H9 (cell line): ENCODE measurements around the gene AHDC1. TPM values are rescaled to one million over a fixed set of nuclear protein-coding genes. Genes with fewer than 3 reads are reported as not detected.

Experiments used
- DNase-seq: peaks from one replicate; pipeline ENCODE4 v3.0.0-alpha.2; 2017
- H2AFZ ChIP-seq: one replicate; pipeline ENCODE4 v1.6.1; 2013; ENCODE audit warnings: mild to moderate bottlenecking, low read length, control low read depth, moderate library complexity
- H2AK5ac ChIP-seq: 2 replicates; pipeline ENCODE4 v1.6.1; 2013; ENCODE audit warnings: low read length, control low read depth, mixed read lengths; ENCODE audit not compliant: insufficient read length
- H2BK120ac ChIP-seq: one replicate; pipeline ENCODE4 v1.6.1; 2013; ENCODE audit warnings: low read depth, mild to moderate bottlenecking, low read length, control low read depth, inconsistent platforms; ENCODE audit not compliant: poor library complexity, severe bottlenecking
- H2BK12ac ChIP-seq: 2 replicates; pipeline ENCODE4 v1.6.1; 2013; ENCODE audit warnings: low read length, control low read depth, mixed read lengths, low read depth; ENCODE audit not compliant: insufficient read length
- H2BK15ac ChIP-seq: 2 replicates; pipeline ENCODE4 v1.6.1; 2013; ENCODE audit warnings: low read depth, low read length, control low read depth
- H2BK20ac ChIP-seq: one replicate; pipeline ENCODE4 v1.6.1; 2013; ENCODE audit warnings: low read depth, mild to moderate bottlenecking, low read length, control low read depth, inconsistent platforms; ENCODE audit not compliant: poor library complexity, severe bottlenecking
- H2BK5ac ChIP-seq: 2 replicates; pipeline ENCODE4 v1.6.1; 2013; ENCODE audit warnings: low read length, control low read depth, mixed read lengths; ENCODE audit not compliant: insufficient read length
- H3K14ac ChIP-seq: 2 replicates; pipeline ENCODE4 v1.6.1; 2013; ENCODE audit warnings: low read length, control low read depth; ENCODE audit not compliant: insufficient read depth
- H3K18ac ChIP-seq: 2 replicates; pipeline ENCODE4 v1.6.1; 2013; ENCODE audit warnings: low read depth, mild to moderate bottlenecking, mixed read lengths, low read length, control low read depth; ENCODE audit not compliant: insufficient read length
- H3K23ac ChIP-seq: 2 replicates; pipeline ENCODE4 v1.6.1; 2013; ENCODE audit warnings: low read length, control low read depth, mixed read lengths, low read depth; ENCODE audit not compliant: insufficient read length
- H3K23me2 ChIP-seq: 2 replicates; pipeline ENCODE4 v1.6.1; 2013; ENCODE audit warnings: low read depth, mild to moderate bottlenecking, mixed read lengths, low read length, control low read depth; ENCODE audit not compliant: insufficient read length, poor library complexity, severe bottlenecking
- H3K27ac ChIP-seq: 2 replicates; pipeline ENCODE4 v1.5.1; 2013; ENCODE audit warnings: low read length, control low read depth, mixed read lengths, low read depth; ENCODE audit not compliant: insufficient read length
- H3K27me3 ChIP-seq: 2 replicates; pipeline ENCODE4 v1.6.1; 2013; ENCODE audit warnings: low read length, control low read depth, inconsistent platforms; ENCODE audit not compliant: insufficient read depth
- H3K4ac ChIP-seq: 2 replicates; pipeline ENCODE4 v1.6.1; 2013; ENCODE audit warnings: low read depth, mild to moderate bottlenecking, control low read depth, inconsistent platforms, low read length, moderate library complexity
- H3K4me1 ChIP-seq: 2 replicates; pipeline ENCODE4 v1.6.1; 2013; ENCODE audit warnings: low read length, control low read depth, inconsistent platforms; ENCODE audit not compliant: insufficient read depth
- H3K4me2 ChIP-seq: 2 replicates; pipeline ENCODE4 v1.6.1; 2013; ENCODE audit warnings: low read length, control low read depth, mixed read lengths; ENCODE audit not compliant: insufficient read length, insufficient read depth
- H3K56ac ChIP-seq: 2 replicates; pipeline ENCODE4 v1.6.1; 2013; ENCODE audit warnings: low read depth, mild to moderate bottlenecking, mixed read lengths, low read length, control low read depth; ENCODE audit not compliant: insufficient read length
- H3K79me1 ChIP-seq: 2 replicates; pipeline ENCODE4 v1.6.1; 2013; ENCODE audit warnings: low read depth, mild to moderate bottlenecking, moderate library complexity, low read length, control low read depth, inconsistent platforms; ENCODE audit not compliant: insufficient read depth, poor library complexity, severe bottlenecking
- H3K79me2 ChIP-seq: 2 replicates; pipeline ENCODE4 v1.6.1; 2013; ENCODE audit warnings: low read length, control low read depth, inconsistent platforms; ENCODE audit not compliant: insufficient read depth
- H3K9ac ChIP-seq: 2 replicates; pipeline ENCODE4 v1.6.1; 2013; ENCODE audit warnings: low read length, control low read depth, mixed read lengths; ENCODE audit not compliant: insufficient read length; ENCODE audit errors: extremely low read depth
- H3K9me3 ChIP-seq: one replicate; pipeline ENCODE4 v1.6.1; 2013; ENCODE audit warnings: low read depth, low read length, inconsistent platforms; ENCODE audit not compliant: control insufficient read depth
- H3T11ph ChIP-seq: one replicate; pipeline ENCODE4 v1.6.1; 2013; ENCODE audit warnings: mild to moderate bottlenecking, low read length, control low read depth, inconsistent platforms
- H4K20me1 ChIP-seq: one replicate; pipeline ENCODE4 v1.6.1; 2013; ENCODE audit not compliant: control insufficient read depth, insufficient read length, insufficient read depth
- H4K5ac ChIP-seq: 2 replicates; pipeline ENCODE4 v1.6.1; 2013; ENCODE audit warnings: low read depth, mild to moderate bottlenecking, mixed read lengths, low read length, control low read depth; ENCODE audit not compliant: insufficient read length
- H4K8ac ChIP-seq: replicated peaks from 2 replicates; pipeline ENCODE4 v1.6.1; 2013; ENCODE audit warnings: low read length, control low read depth, mixed read lengths, low read depth; ENCODE audit not compliant: insufficient read length
- H4K91ac ChIP-seq: 2 replicates; pipeline ENCODE4 v1.6.1; 2013; ENCODE audit warnings: low read depth, mild to moderate bottlenecking, moderate library complexity, mixed read lengths, low read length, control low read depth; ENCODE audit not compliant: insufficient read length
- H3K27ac Mint-ChIP-seq, 3 experiments: 2 replicates in 2 of 3; 3 replicates in 1 of 3; pipeline ENCODE4 v1.8.0; 2020 to 2021; ENCODE audit warnings: mixed read lengths in 3 of 3, mild to moderate bottlenecking in 1 of 3, moderate library complexity in 1 of 3
- H3K27me3 Mint-ChIP-seq: 2 replicates; pipeline ENCODE4 v1.8.0; 2021; ENCODE audit warnings: low read depth, mild to moderate bottlenecking, moderate library complexity, mixed read lengths
- H3K36me3 Mint-ChIP-seq, 3 experiments: 2 replicates in 2 of 3; 3 replicates in 1 of 3; pipeline ENCODE4 v1.8.0; 2020 to 2021; ENCODE audit warnings: low read depth in 3 of 3, mixed read lengths in 3 of 3; ENCODE audit not compliant: insufficient read depth in 1 of 3
- H3K4me1 Mint-ChIP-seq, 2 experiments: 2 replicates each; pipeline ENCODE4 v1.8.0; 2020; ENCODE audit warnings: mixed read lengths in 2 of 2
- H3K4me3 Mint-ChIP-seq, 2 experiments: 2 replicates in 1 of 2; 3 replicates in 1 of 2; pipeline ENCODE4 v1.8.0; 2020 to 2021; ENCODE audit warnings: mild to moderate bottlenecking in 2 of 2, mixed read lengths in 2 of 2, moderate library complexity in 1 of 2
- H3K9me3 Mint-ChIP-seq, 2 experiments: 2 replicates in 1 of 2; 3 replicates in 1 of 2; pipeline ENCODE4 v1.8.0; 2020; ENCODE audit warnings: mild to moderate bottlenecking in 2 of 2, mixed read lengths in 2 of 2, moderate library complexity in 1 of 2
- CTCF ChIP-seq: fragments of 200-600 bp; sonication (generic); conservative IDR thresholded peaks from 3 replicates; pipeline ENCODE4 v1.8.0; 2021; ENCODE audit warnings: antibody characterized with exemption, mild to moderate bottlenecking
- WGBS: extraction: QIAGEN DNeasy Blood & Tissue Kit; methylation state at CpG from one replicate; pipeline ENCODE4 v1.1.7; 2013; ENCODE audit warnings: missing lambda C conversion rate, low lambda C conversion rate, mixed read lengths; ENCODE audit not compliant: insufficient read length; ENCODE audit errors: extremely low coverage; 5-methylcytosine and 5-hydroxymethylcytosine counted together
- total RNA-seq: library from RNA; stranded (reverse); gene quantifications from 2 replicates; pipeline ENCODE4 v1.2.1, GENCODE V29; 2021

Gene AHDC1
- total RNA-seq, 1 experiment from 2014 or later: 29.4 TPM

DNA sequence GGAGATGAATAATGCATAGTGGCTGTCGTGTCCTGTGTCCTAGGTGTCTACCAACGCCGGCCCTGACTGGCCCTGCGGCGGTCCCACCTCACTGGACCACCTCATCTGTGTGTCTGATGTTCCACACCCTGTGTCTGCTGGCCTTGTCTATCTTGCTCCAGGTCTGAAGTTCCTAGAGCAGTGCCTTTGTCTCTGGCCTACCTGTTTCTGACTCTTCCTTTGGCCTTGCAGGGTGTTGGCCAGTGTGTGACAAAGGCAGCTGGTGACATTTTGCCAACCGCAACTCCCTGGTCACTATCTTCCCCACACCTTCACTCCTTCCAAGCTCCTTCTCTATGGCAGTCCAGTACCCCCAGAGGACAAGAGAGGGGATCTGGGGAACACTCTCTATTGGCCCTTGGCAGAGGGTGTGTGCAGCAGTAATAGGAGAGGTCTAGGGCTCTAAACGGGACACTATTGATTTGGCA is 1.4 kb upstream of the AHDC1 start:
- Mint-ChIP-seq H3K36me3 (peaks cover 0 to 1% (median 0%) of the 10 kb centered on the region in 3 experiments; a peak in 1 of 7 replicates), H3K9me3 (no peaks in the 10 kb centered on the region), H3K27me3 (peaks cover 2% of the 10 kb centered on the region), H3K27ac (no peak overlapping the region), H3K4me1 (peaks cover 47 to 48% of the 10 kb centered on the region in 2 experiments), H3K4me3 (peak overlapping the region; percentile 90 to 91)
- peak overlapping the region; percentile 76 for H3K4me2 ChIP-seq
- TF ChIP-seq CTCF: no peak
- no peak overlapping the region for H4K91ac ChIP-seq
- no peak overlapping the region for H3K14ac ChIP-seq
- H2BK5ac ChIP-seq: no peak overlapping the region
- no CpG with 5 or more reads among the region's 7 CpGs for WGBS
- no peak overlapping the region for H3K23ac ChIP-seq
- no peaks in the 10 kb centered on the region for H4K20me1 ChIP-seq
- no peak overlapping the region for H3K4ac ChIP-seq
- no peak overlapping the region for H4K8ac ChIP-seq
- no peak overlapping the region for H3K27ac ChIP-seq
- H3K9me3 ChIP-seq: no peaks in the 10 kb centered on the region
- no peak overlapping the region for H2BK12ac ChIP-seq
- no peak overlapping the region for H3K9ac ChIP-seq
- H3T11ph ChIP-seq: no peak overlapping the region
- H2AK5ac ChIP-seq: no peak overlapping the region
- peaks cover 6% of the 10 kb centered on the region; the same call in 1 of the 2 replicates for H3K79me2 ChIP-seq
- H3K79me1 ChIP-seq: peaks cover 2% of the 10 kb centered on the region
- H3K27me3 ChIP-seq: no peaks in the 10 kb centered on the region; the same call in 1 of the 2 replicates
- H2AFZ ChIP-seq: no peak overlapping the region
- H4K5ac ChIP-seq: no peak overlapping the region
- peaks cover 12% of the 10 kb centered on the region; the same call in 1 of the 2 replicates for H3K4me1 ChIP-seq
- no peak overlapping the region for H2BK120ac ChIP-seq
- no peak overlapping the region for H3K18ac ChIP-seq
- no peak for DNase-seq
- H2BK15ac ChIP-seq: no peak overlapping the region
- peaks cover 6% of the 10 kb centered on the region for H3K23me2 ChIP-seq
- no peak overlapping the region for H2BK20ac ChIP-seq
- H3K56ac ChIP-seq: no peak overlapping the region
